HG03025 (cell line): ENCODE measurements around the gene S100A16.
"Not testable (repeated sequence)": the region's sequence is repeated elsewhere in the genome, so short reads cannot be mapped to it uniquely, and the experiment has no call there.

ENCODE experiments used
- ATAC-seq: cut with Tn5 transposase; IDR thresholded peaks from one replicate; pipeline ENCODE4 v1.9.1; 2021; ENCODE audit warnings: mild to moderate bottlenecking, moderate library complexity; ENCODE audit not compliant: unreplicated experiment, low FRiP score

The S100A16 gene

DNA sequence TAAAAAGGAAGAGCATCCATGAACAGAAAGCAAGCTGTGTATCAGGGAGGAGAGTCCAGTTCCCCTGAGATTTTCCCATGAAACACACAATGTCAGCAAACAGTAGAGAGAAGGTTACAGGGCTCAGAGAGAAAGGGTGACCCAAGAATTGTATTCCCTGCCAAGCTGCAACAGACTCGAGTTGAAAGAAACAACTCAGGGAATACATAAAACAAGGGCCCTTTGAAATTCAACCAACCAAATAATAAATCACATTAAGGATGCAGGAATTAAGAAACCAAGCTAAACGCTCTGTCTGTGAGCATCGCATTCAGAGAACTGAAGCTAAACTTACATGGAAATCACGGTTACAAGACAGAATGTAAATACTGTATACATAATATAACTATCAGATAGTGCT lies 20.2 kb downstream of the S100A16 start:
- no peak for ATAC-seq

DNA sequence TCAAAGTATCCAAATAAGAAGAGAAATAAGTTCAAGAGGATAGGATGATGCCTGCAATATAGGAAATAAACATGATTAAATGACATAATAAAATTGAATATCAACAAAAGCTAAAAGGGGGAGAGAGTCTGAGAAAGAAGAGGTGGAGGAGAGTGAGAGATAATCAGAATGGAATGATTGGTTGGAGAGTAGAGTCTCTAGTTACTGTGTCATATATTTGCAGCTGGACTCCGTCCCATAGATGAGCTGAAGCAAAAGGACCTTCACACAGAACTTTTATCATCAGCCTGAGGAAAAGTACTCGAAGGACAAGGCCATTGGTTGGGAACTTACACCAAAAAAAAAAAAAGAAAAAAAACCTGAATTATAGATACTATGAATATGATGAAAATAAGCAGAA lies 24.5 kb downstream of the S100A16 start:
- no peak for ATAC-seq

DNA sequence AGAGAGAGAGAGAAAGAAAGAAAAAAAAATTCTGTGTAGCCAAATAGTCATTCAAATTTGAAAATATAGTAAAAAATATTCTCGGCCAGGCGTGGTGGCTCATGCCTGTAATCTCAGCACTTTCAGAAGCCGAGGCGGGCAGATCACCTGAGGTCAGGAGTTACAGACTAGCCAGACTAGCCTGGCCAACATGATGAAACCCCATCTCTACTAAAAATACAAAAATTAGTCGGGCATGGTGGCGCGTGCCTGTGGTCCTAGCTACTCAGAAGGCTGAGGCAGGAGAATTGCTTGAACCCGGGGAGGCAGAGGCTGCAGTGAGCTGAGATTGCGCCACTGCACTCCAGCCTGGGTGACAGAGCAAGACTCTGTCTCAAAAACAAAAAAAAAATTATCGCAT lies 24.9 kb downstream of the S100A16 start:
- ATAC-seq = not testable (repeated sequence)

DNA sequence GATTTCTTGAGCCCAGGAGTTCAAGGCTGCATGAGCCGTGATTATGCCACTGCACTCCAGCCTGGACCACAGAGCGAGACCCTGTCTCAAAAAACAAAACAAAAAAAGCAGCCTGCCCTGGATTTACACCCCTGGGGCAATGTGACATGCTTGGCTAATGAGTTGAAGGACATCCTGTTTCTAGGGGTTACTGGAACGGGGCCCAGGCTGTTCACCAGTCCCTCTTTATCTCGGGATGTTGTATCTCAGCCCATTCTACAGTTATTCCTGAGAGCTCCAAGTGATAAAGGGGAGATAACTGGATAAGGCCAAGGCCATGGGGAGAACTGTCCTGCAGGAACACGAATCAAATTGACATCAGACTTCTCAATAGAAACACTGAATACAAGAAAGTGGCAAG lies 25.6 kb downstream of the S100A16 start:
- no peak for ATAC-seq

DNA sequence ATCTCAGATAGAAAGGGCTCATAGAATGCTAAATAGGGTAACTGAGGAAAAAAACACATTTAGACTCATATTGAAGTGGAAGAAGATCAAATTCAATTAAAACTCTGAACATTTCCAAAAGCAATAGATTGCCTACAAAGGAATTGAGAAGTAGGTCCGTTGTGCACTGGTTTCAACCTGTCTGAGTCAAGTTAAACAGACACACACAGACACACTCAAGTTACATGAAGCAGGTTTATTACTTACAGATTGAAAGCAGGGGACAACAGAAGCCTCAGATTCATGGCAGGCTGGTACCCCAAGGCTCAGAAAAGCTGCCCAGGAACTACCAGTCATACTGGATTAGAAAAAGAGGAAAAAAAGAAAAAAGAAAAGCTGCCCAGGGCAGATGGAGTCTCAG lies 26.6 kb downstream of the S100A16 start:
- no peak for ATAC-seq

DNA sequence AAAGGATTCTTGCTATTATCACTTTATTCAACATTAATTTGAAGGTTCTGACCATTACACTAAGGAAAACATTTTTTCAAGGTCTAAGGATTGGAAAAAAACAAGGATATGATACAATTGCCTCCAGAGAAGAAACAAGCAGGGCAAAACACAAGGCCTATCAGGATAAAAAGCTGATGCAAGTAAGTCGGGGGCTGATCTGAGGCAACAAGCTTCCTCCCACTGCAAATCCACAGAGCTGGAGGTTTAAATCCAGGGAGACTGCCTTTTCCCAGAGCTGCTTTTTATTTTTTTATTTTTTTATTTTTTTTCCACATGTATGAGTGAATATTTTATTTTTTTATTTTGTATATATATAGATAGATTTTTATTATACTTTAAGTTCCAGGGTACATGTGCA lies 27.9 kb downstream of the S100A16 start:
- ATAC-seq = no peak

DNA sequence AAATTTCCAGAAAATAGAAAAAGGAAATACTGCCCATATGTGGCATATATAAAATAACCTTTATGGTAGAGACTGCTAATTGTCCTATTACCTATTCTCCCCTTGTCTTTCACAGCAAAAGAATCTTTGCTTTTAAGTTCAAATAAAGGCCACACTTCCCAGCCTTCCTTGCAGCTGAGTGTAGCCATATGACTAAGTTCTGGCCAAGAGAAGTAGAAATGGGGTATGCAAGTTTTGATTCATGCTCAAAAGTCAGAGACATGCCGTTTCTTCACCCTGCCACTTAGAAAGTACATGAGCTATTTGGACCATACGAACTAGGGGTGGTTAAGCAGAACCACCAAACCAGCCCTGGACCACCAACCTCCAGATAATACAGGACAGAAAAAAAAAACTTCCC lies 29.0 kb downstream of the S100A16 start:
- ATAC-seq = no peak

DNA sequence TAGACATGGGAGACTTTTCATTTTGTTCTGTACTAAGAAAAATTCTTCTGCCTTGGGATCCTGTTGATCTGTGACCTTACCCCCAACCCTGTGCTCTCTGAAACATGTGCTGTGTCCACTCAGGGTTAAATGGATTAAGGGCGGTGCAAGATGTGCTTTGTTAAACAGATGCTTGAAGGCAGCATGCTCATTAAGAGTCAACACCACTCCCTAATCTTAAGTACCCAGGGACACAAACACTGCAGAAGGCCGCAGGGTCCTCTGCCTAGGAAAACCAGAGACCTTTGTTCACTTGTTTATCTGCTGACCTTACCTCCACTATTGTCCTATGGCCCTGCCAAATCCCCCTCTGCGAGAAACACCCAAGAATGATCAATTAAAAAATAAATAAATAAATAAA lies 29.4 kb downstream of the S100A16 start:
- not testable (repeated sequence) for ATAC-seq

DNA sequence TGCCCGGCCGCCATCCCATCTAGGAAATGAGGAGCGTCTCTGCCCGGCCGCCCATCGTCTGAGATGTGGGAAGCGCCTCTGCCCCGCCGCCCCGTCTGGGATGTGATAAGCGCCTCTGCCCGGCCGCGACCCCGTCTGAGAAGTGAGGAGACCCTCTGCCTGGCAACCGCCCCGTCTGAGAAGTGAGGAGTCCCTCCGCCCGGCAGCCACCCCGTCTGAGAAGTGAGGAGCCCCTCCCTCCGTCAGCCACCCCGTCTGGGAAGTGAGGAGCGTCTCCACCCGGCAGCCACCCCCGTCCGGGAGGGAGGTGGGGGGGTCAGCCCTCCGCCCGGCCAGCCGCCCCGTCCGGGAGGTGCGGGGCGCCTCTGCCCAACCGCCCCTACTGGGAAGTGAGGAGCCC lies 30.1 kb downstream of the S100A16 start:
- not testable (repeated sequence) for ATAC-seq

DNA sequence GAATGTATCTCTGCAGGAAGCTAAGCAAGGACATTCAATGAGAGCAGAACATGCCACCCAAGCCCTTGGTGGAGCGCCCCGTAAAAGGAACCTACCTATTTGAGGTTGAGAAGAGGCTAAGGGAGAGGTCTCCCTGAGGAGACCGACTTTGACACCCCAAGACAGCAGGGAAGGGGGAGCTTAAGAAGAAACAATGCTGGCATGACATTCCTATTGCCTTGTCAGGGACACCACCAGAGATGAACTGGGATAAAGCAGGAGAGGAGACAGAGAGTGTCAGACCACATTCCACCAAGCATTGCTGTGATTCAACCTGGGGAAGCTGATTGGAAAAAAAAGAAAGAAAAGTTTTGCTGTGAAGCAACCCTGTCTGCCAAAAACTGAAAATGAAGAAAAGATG lies 34.0 kb downstream of the S100A16 start:
- no peak for ATAC-seq

DNA sequence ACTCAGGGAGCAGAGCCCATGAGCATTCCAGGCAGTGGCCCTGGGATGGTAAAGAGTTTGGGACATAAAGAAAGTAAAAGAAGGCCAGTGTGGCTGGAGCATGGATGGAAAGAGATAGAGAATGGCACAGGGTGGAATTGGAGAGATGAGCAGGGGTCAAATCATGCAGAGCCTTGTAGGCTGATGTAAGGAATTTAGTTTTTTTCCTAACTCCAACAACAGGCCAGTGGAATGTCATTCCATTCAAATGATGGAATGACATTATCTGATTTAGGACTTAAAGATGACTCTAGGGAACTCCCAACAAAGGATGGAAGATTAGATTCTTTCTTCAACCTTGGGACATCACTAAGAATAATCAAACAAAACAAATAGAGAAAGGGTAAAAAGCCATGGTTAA lies 34.4 kb downstream of the S100A16 start:
- ATAC-seq = no peak

DNA sequence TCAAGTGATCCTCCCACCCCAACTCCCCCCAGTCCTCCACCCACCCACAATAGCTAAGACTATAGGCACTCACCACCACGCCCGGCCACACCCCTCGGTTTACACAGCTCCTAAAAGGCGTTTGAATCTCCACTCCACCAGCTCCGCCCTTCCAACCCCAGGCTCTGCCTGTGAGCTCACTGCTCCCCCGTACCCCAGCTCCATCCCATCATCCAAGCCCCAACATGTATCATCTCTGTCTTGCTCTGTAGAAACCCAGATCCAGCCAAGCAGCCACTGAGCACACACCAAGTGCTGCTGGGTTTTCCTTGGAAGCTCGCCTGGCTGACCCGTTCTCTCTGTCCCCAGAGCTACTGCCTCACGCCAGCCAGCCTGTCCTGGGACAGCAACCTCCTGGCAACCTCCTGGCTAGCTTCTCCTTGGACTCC lies 35.3 kb downstream of the S100A16 start:
- ATAC-seq = no peak

DNA sequence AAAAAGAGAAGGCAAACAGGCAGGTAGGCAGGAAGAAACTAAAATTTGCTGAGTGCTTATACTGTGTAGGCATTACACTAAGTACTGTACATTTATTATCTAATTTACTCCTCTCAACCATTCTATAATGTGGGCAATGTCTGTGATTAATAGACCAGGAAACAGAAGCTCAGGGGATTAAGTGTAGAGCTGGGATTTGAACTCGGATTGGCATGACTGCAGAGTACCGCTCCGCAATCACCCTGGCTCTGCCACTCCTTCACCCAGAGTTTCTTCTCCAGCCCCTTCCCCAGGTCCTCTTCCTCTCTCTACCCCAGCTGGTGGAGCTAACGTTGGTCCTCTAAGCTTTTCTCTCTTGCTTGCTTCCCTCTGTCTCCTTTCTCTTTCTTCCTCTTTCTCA lies 35.8 kb downstream of the S100A16 start:
- no peak for ATAC-seq

DNA sequence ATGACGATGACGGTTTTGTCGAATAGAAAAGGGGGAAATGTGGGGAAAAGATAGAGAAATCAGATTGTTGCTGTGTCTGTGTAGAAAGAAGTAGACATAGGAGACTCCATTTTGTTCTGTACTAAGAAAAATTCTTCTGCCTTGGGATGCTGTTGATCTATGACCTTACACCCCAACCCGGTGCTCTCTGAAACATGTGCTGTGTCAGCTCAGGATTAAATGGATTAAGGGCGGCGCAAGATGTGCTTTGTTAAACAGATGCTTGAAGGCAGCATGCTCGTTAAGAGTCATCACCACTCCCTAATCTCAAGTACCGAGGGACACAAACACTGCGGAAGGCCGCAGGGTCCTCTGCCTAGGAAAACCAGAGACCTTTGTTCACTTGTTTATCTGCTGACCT lies 37.4 kb downstream of the S100A16 start:
- not testable (repeated sequence) for ATAC-seq

DNA sequence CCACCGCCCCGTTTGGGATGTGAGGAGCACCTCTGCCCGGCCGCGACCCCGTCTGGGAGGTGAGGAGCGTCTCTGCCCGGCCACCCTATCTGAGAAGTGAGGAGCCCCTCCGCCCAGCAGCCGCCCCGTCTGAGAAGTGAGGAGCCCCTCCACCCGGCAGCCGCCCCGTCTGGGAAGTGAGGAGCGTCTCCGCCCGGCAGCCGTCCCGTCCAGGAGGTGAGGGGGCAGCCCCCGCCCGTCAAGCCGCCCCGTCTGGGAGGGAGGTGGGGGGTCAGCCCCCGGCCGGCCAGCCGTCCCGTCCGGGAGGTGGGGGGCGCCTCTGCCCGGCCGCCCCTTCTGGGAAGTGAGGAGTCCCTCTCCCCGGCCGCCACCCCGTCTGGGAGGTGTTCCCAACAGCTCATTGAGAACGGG lies 37.9 kb downstream of the S100A16 start:
- ATAC-seq = not testable (repeated sequence)

DNA sequence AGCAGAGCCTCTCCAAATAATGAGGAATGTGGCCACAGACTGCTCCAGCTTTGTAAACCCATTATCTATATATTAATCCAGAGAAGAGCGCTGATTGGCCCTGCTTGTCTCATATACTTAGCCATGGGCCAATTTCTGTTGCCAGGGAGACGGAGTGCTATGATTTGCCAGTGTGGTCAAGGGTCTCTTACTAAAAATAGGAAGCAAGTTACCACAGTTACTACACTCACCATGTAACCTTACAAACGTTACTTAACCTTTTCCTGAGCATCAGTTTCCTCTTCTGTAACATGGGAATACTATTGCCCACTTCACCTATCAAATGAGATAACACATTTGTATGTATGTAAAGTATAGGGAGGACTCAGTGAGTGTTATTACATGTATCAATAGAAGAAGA lies 39.6 kb downstream of the S100A16 start:
- no peak for ATAC-seq

DNA sequence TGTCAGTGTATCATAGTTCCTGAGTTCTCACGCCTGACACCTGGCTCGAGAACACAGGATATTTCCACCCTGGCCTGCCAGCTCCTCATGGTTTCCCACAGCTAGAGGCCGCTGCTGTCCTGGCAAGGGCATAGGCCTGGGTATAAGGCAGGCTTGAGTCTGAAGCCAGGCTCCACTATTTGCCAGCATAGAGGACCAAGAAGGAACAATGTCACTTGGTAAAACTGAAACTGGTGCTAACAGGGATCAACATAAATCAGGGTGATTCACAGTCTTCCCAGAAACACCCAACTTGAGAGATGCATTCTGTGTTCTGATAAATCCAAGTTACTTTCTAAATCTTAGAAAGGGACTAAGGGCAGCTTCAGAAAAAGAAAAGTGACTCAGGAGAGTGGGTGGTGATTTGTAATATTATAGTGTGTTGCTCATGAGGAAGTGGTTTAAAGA lies 40.3 kb downstream of the S100A16 start:
- no peak for ATAC-seq

DNA sequence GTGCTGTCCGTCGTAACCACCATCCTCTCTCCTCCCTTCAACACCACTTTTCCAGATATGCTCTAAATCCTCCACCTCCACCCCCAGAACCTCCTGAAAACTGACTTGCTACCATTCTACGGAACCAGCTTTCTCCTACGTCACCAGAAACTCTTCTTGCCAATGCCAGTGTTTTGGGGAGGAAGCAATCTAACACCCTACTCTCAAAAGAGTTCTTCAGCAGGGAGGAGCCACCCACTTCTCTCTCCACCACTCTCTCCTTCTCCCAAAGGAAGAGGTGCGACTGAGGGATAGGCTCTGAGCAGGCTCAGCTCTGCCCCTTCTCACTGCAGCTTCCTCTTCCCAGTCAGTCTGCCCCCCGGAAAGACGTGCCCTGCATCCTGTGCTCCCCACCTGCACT lies 41.2 kb downstream of the S100A16 start:
- no peak for ATAC-seq

DNA sequence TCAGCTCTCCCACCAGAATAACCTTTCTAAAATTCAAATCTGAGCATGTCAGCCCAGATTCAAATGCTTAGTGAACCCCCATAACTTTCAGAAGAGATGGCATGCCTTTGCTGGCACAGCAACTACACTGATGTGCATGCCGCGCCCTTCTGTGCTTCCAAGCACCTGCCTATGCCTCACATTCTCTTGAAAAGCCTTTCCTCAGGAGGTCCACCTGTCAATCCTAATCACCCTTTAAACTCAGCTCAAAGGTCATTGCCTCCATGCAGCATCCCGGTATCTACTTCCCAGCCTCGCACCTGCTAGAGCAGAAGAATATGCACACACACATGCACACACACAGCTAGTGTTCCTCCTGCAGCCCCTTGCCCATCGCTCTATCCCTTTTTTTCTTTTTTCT lies 42.1 kb downstream of the S100A16 start:
- ATAC-seq = no peak

DNA sequence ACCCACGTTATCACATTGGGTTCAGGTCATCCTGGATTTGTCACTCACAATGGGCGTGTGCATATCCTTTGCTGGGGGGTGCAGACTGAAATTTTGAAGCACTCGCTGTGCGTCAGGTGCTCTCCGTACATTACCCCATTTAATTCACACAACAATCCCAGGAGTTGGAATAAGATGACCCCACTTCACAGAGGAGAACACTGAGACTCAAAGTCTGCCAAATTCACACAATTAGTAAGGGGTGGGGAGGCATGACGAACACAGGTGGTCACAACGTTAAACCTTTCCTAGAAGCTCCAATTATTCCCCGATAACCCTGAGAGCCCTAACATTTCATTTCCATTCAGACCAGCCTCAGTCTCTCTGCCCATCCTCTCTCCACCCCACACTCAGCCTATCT lies 43.5 kb downstream of the S100A16 start:
- no peak for ATAC-seq

DNA sequence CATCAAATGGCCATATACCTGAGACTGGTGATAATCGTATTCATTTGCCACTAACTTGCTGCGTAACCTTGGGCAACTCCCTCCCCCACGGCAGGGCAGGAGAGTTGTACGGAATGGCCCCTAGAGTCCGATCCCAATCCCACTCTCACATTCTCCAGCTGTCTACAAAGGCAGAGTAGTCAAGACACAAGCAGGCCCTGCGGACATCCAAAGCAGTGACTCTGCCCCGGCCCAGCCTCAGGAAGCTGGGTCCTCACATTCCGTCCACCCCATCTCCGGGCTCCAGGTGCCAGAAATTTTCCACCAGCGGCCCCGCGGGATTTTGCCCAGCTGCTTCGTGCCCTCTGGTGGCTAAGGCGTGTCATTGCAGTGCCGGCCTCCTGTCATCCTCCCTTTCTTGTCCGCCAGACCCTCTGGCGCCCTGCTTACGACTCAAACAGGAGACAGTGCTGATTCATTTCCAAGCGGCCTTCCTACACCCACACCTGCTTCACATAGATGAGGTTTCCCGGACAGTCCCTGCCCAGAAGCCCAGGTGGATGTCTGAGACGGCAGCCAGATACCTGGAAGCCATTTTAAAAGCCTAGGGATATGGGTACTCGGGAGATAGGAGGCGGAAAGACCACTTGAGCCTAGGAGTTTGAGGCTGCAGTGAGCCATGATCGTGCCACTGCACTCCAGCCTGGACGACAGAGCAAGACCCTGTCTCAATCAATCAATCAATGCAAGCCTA lies 44.4 kb downstream of the S100A16 start:
- no peak for ATAC-seq

DNA sequence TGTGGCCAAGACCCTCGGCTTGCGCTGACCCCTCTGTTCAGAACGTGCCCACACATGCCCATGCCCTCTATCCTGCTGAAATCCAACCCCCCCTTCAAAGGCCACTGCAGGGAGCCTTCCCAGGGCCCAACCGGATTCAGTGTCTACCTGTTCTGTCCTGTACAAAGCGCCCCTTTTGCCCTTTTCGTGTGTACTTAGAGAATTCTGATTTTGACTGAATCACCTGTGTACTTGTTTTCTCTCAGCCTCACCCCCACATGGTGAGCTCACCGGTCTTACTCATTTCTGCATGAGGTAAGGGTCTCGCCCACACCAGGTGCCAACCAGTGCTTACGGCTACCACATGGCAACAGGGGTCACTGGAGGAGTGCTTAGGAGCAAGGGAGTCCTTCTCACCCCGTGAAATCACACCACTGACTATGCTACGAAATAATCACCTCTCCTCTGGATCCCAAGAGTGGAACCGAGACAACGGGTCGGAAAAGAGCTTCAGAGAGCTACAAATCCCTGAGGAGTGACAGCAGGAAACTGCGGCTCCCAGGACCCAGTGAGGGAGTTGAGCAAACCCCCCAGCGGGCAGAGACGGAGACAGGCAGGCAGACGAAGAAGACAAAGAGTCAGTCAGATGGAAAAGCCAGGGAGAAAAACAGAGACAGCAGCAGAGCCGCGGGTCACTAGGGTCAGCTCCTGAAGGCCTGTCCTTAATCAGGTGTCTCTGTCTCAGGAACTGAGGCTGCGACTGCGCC lies 45.1 kb downstream of the S100A16 start:
- ATAC-seq = no peak
